Esophagus squamous epithelium (tissue), 4 donors: Measurements from ENCODE around the gene FCRLB.
"Not testable (repeated sequence)": the region's sequence is repeated elsewhere in the genome, so short reads cannot be mapped to it uniquely, and the experiment has no call there.

Source experiments
- CTCF ChIP-seq, 6 experiments: fragments of 450-650 bp in 4 of 6; fragments of 200-600 bp in 2 of 6; sonication (generic) in 2 of 6; IDR thresholded peaks; one replicate each; pipeline ENCODE4 v1.5.1; 2016 to 2019; ENCODE audit warnings: antibody characterized with exemption in 6 of 6, mild to moderate bottlenecking in 4 of 6, moderate library complexity in 4 of 6
- POLR2A ChIP-seq, 4 donors: fragments of 450-650 bp; IDR thresholded peaks; one replicate each; pipeline ENCODE4 v1.6.1; 2017; ENCODE audit warnings: antibody characterized with exemption in 4 of 4, mild to moderate bottlenecking in 4 of 4, moderate library complexity in 3 of 4

- not testable (repeated sequence) for TF ChIP-seq CTCF, POLR2A (IDR thresholded peaks at IDR 0.05)
Observed at GRCh38 chr1:161673437-161673836, 47.9 kb upstream of the FCRLB start.
